Gastrocnemius medialis (tissue), 4 donors: ENCODE results near the gene DGKH.
"Not testable (repeated sequence)": the region's sequence is repeated elsewhere in the genome, so short reads cannot be mapped to it uniquely, and the experiment has no call there.

Source experiments
- CTCF ChIP-seq, 5 experiments: fragments of 450-650 bp in 3 of 5; fragments of 200-600 bp in 2 of 5; sonication (generic) in 2 of 5; IDR thresholded peaks in 4 of 5; conservative IDR thresholded peaks in 1 of 5; 1 replicate in 4 of 5; 2 replicates in 1 of 5; pipeline ENCODE4 v1.5.1; 2016 to 2019; ENCODE audit warnings: antibody characterized with exemption in 5 of 5, mild to moderate bottlenecking in 3 of 5, moderate library complexity in 3 of 5
- POLR2A ChIP-seq, 2 donors: fragments of 450-650 bp; IDR thresholded peaks; one replicate each; pipeline ENCODE4 v1.6.1; 2017; ENCODE audit warnings: antibody characterized with exemption in 2 of 2, mild to moderate bottlenecking in 2 of 2, moderate library complexity in 2 of 2

GRCh38 chr13:42226759-42227158, 178.3 kb downstream of the DGKH start:
- TF ChIP-seq CTCF (IDR thresholded peaks at IDR 0.05 in 4 of 5, conservative IDR thresholded peaks at IDR 0.05 in 1 of 5); POLR2A (IDR thresholded peaks at IDR 0.05): not testable (repeated sequence)
